B cell (primary cell): ENCODE results near the gene XRCC1. TPM values are rescaled to one million over a fixed set of nuclear protein-coding genes. Genes with fewer than 3 reads are reported as not detected.

Source experiments
- ATAC-seq: fragments of 200-7000 bp; cut with Tn5 transposase; one replicate; pipeline ENCODE4 v1.10.0; 2021; ENCODE audit warnings: low read depth, mild to moderate bottlenecking, moderate number of reproducible peaks, moderate library complexity
- CTCF ChIA-PET: fragments of 350-600 bp; sonication (Branson Sonifier 250); formaldehyde crosslinking; loops from one replicate; lab custom pipeline; 2021; ENCODE audit warnings: antibody characterized with exemption, inconsistent platforms; lab: Charles Lee
- POLR2A ChIA-PET: fragments of 350-600 bp; sonication (Branson Sonifier 250); formaldehyde crosslinking; loops from one replicate; lab custom pipeline; 2021; ENCODE audit warnings: antibody characterized with exemption; lab: Charles Lee
- DNase-seq: peaks from one replicate; pipeline ENCODE4 v3.0.0; 2013
- H2AFZ ChIP-seq: 2 replicates; pipeline ENCODE4 v1.6.1; 2012; ENCODE audit warnings: mild to moderate bottlenecking, low read depth, low read length; ENCODE audit not compliant: insufficient read depth, poor library complexity, severe bottlenecking
- H3K27ac ChIP-seq, 2 donors: 1 replicate in 1 of 2; 2 replicates in 1 of 2; pipeline ENCODE4 v1.5.1; 2012 to 2013; ENCODE audit warnings: low read length in 2 of 2, mild to moderate bottlenecking in 2 of 2, moderate library complexity in 1 of 2
- H3K27me3 ChIP-seq, 4 experiments: fragments of 200-600 bp in 1 of 4; sonication (generic) in 1 of 4; replicated peaks in 1 of 4; 1 replicate in 2 of 4; 2 replicates in 2 of 4; pipeline versions ENCODE4 v1.6.1 to v1.7.0; 2013 to 2016; ENCODE audit warnings: low read length in 3 of 4, mild to moderate bottlenecking in 2 of 4, mixed read lengths in 1 of 4, moderate library complexity in 1 of 4; ENCODE audit not compliant: insufficient read depth in 4 of 4, control insufficient read depth in 3 of 4; ENCODE audit errors: control extremely low read depth in 1 of 4
- H3K36me3 ChIP-seq, 2 experiments: replicated peaks in 1 of 2; 1 replicate in 1 of 2; 2 replicates in 1 of 2; pipeline versions ENCODE4 v1.6.1 to v1.7.1; 2013; ENCODE audit warnings: low read length in 1 of 2; ENCODE audit not compliant: insufficient read depth in 2 of 2, control insufficient read depth in 1 of 2; ENCODE audit errors: control extremely low read depth in 1 of 2, extremely low read depth in 1 of 2
- H3K4me1 ChIP-seq, 2 donors: fragments of 200-600 bp in 1 of 2; sonication (generic) in 1 of 2; 1 replicate in 1 of 2; 2 replicates in 1 of 2; pipeline versions ENCODE4 v1.5.1 to v1.6.1; 2013 to 2017; ENCODE audit warnings: low read length in 2 of 2; ENCODE audit not compliant: control insufficient read depth in 2 of 2, insufficient read depth in 2 of 2
- H3K4me2 ChIP-seq: replicated peaks from 2 replicates; pipeline ENCODE3; 2012; ENCODE audit warnings: mild to moderate bottlenecking, low read depth, low read length; ENCODE audit not compliant: poor library complexity, severe bottlenecking
- H3K4me3 ChIP-seq, 5 experiments: fragments of 200-600 bp in 1 of 5; sonication (generic) in 1 of 5; 1 replicate in 3 of 5; 2 replicates in 2 of 5; pipeline versions ENCODE4 v1.5.1 to v1.7.0; 2011 to 2016; ENCODE audit warnings: low read length in 4 of 5, mild to moderate bottlenecking in 4 of 5, low read depth in 2 of 5, control low read depth in 1 of 5, moderate library complexity in 1 of 5; ENCODE audit not compliant: insufficient read depth in 1 of 5; ENCODE audit errors: control extremely low read depth in 1 of 5, extremely low read depth in 1 of 5
- H3K79me2 ChIP-seq: fragments of 200-600 bp; sonication (generic); one replicate; pipeline ENCODE4 v1.6.0; 2016; ENCODE audit warnings: low read length; ENCODE audit not compliant: control insufficient read depth, insufficient read depth
- H3K9ac ChIP-seq: fragments of 200-600 bp; sonication (generic); 2 replicates; pipeline ENCODE4 v1.6.1; 2017; ENCODE audit warnings: mild to moderate bottlenecking, low read length, moderate library complexity
- H3K9me3 ChIP-seq, 3 donors: one replicate each; pipeline versions ENCODE4 v1.6.1 to v1.7.1; 2013; ENCODE audit warnings: low read length in 2 of 3; ENCODE audit not compliant: control insufficient read depth in 2 of 3, insufficient read depth in 1 of 3; ENCODE audit errors: control extremely low read depth in 1 of 3
- H4K20me1 ChIP-seq: 2 replicates; pipeline ENCODE4 v1.6.0; 2012; ENCODE audit warnings: mild to moderate bottlenecking, low read length; ENCODE audit not compliant: insufficient read depth, control insufficient read depth, poor library complexity, severe bottlenecking
- H3K27ac Mint-ChIP-seq: one replicate; pipeline ENCODE4 v1.8.0; 2021; ENCODE audit warnings: mixed read lengths
- H3K27me3 Mint-ChIP-seq: one replicate; pipeline ENCODE4 v1.8.0; 2021; ENCODE audit warnings: mixed read lengths
- H3K4me1 Mint-ChIP-seq: one replicate; pipeline ENCODE4 v1.8.0; 2021; ENCODE audit warnings: mixed read lengths
- H3K4me3 Mint-ChIP-seq: one replicate; pipeline ENCODE4 v1.8.0; 2021; ENCODE audit warnings: mixed read lengths
- H3K9me3 Mint-ChIP-seq: one replicate; pipeline ENCODE4 v1.8.0; 2022; ENCODE audit warnings: mixed read lengths; ENCODE audit not compliant: insufficient read depth
- CTCF ChIP-seq: fragments of 200-600 bp; IDR thresholded peaks from one replicate; pipeline ENCODE4 v1.8.0; 2022; ENCODE audit warnings: antibody characterized with exemption, mild to moderate bottlenecking
- EZH2 ChIP-seq: IDR thresholded peaks from 2 replicates; pipeline ENCODE4 v1.6.1; 2012; ENCODE audit warnings: borderline replicate concordance, low read depth, mild to moderate bottlenecking, moderate library complexity, low read length; ENCODE audit not compliant: insufficient read depth, poor library complexity, severe bottlenecking
- whole genome bisulfite sequencing: methylation state at CpG from one replicate; pipeline ENCODE4 v1.1.5; 2013; ENCODE audit warnings: missing lambda C conversion rate; ENCODE audit not compliant: insufficient coverage; 5-methylcytosine and 5-hydroxymethylcytosine counted together
- intact Hi-C: fragments of 100-400 bp; cut with micrococcal nuclease; formaldehyde crosslinking; loops from one replicate; pipeline ENCODE4 v1.10.0; 2022
- polyA plus RNA-seq: library from polyadenylated mRNA; depleted of rRNA; stranded (reverse); fragments of >200 nt; gene quantifications from 2 replicates; pipeline ENCODE4 v1.2.3, GENCODE V29; 2012
- total RNA-seq, 2 donors: library from RNA; stranded (reverse); fragments of 120-200 nt in 1 of 2; gene quantifications; 1 replicate in 1 of 2; 2 replicates in 1 of 2; pipeline versions ENCODE4 v1.2.3 to v1.2.4, GENCODE V29; 2013 to 2022

XRCC1 gene
- total and polyA plus RNA-seq, 2 donors (not counting 1 experiment from before 2014, with no cell fraction given), result 34.6 to 38.2 TPM

DNA sequence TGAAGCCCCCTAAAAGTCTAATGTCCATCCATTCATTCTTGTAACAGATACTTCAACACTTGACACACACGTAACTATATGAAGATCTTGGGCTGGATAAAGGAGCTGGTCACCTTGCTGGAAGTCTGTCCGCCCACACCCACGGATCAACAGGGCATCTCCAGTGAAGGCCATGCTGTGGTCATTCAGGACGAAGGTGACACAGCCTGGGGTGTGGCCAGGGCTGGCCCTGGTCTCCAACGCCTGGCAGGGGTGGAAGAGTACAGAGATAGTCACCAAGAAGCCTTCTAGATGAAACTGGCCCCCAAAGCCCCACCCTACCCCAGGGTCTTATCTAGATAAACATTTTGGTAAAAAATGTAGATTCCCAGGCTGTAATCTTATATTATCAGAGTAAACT is 64.0 kb downstream of the XRCC1 start:
- Mint-ChIP-seq H3K9me3 (no peaks in the 10 kb centered on the region), H3K27me3 (no peaks in the 10 kb centered on the region), H3K4me3 (no peak overlapping the region), H3K4me1 (no peaks in the 10 kb centered on the region), H3K27ac (no peak overlapping the region)
- Histone ChIP-seq H4K20me1 (no peaks in the 10 kb centered on the region), H3K27me3 (no peaks in the 10 kb centered on the region), H3K9ac (no peak overlapping the region), H3K36me3 (peaks cover 0 to 1% of the 10 kb centered on the region in 2 experiments), H3K4me3 (no peak overlapping the region), H3K27ac (no peak overlapping the region), H2AFZ (no peak overlapping the region), H3K79me2 (no peaks in the 10 kb centered on the region), H3K4me1 (no peaks in the 10 kb centered on the region), H3K4me2 (no peak overlapping the region), H3K9me3 (no peaks in the 10 kb centered on the region)
- ChIA-PET POLR2A (interaction anchor here (0.6 kb wide), 1 partner anchor 63 kb away, joined by 7 read pairs; no protein-coding TSS in a partner anchor), CTCF (interaction anchor here (1.8 to 2.5 kb wide), 2 partner anchors 64 to 79 kb away, joined by 5 to 18 read pairs; no protein-coding TSS in a partner anchor)
- TF ChIP-seq EZH2, result no peak
- TF ChIP-seq CTCF, result no peak
- intact Hi-C loops, result loop anchor here (10.0 kb wide), 1 partner anchor 317 kb away; no protein-coding TSS in a partner anchor
- 97% methylated on average over 4 of the region's 5 CpGs for WGBS
- ATAC-seq (no peak), DNase-seq (no peak)

DNA sequence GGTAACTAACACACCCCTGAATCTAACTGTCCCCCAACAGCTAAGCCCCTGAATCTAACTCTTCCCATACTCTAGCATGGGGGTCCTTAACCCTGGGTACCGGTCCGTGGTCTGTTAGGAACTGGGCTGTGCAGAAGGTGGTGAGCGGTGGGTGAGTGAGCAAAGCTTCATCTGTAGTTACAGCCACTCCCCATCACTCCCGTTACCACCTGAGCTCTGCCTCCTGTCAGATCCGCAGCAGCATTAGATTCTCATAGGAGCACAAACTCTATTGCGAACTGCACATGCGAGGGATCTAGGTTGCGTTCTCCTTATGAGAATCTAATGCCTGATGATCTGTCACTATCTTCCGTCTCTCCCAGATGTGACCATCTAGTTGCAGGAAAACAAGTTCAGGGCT is 64.6 kb downstream of the XRCC1 start:
- Mint-ChIP-seq H3K27me3 (no peaks in the 10 kb centered on the region), H3K4me3 (no peak overlapping the region), H3K9me3 (no peaks in the 10 kb centered on the region), H3K27ac (no peak overlapping the region), H3K4me1 (no peaks in the 10 kb centered on the region)
- no peaks in the 10 kb centered on the region for H3K27me3 ChIP-seq
- no peak overlapping the region for H3K4me2 ChIP-seq
- CTCF ChIA-PET, result interaction anchor here (0.7 to 2.5 kb wide), 5 partner anchors 9 to 1396 kb away, joined by 3 to 18 read pairs (median 5); no protein-coding TSS in a partner anchor
- peaks cover 0 to 1% of the 10 kb centered on the region in 2 experiments for H3K36me3 ChIP-seq
- no peaks in the 10 kb centered on the region for H3K9me3 ChIP-seq
- no peaks in the 10 kb centered on the region for H3K79me2 ChIP-seq
- no peaks in the 10 kb centered on the region for H4K20me1 ChIP-seq
- H2AFZ ChIP-seq, result no peak overlapping the region
- no peak overlapping the region for H3K27ac ChIP-seq
- TF ChIP-seq EZH2 (no peak), CTCF (no peak)
- H3K4me1 ChIP-seq, result no peaks in the 10 kb centered on the region
- no peak for DNase-seq
- H3K4me3 ChIP-seq, result no peak overlapping the region
- no peak for ATAC-seq
- WGBS, result 98% methylated on average over 8 of the region's 9 CpGs
- intact Hi-C loops, result loop anchor here (10.0 kb wide), 1 partner anchor 316 kb away; no protein-coding TSS in a partner anchor
- no peak overlapping the region for H3K9ac ChIP-seq
- POLR2A ChIA-PET, result no interaction called here
